Measurements from ENCODE around the gene ARAP1.

- TF ChIP-seq CTCF (conservative IDR thresholded peaks at IDR 0.05; ENCODE audit: low read depth, low read length), result no peak
- no peak for TF ChIP-seq EZH2 (IDR thresholded peaks at IDR 0.05; ENCODE audit: borderline replicate concordance, low read depth, low read length, poor library complexity, severe bottlenecking)
These were observed 41.1 kb downstream of the ARAP1 start for GRCh38 chr11:72711141-72711540.

Measured in A673 (cell line).